DMS79 (cell line): Measurements from ENCODE around the gene CCM2.

Experiments
- DNase-seq: peaks from one replicate; lab custom pipeline; 2025; lab: John Stamatoyannopoulos, UW

CCM2 gene

GRCh38 chr7:45035371-45035770, 35.4 kb downstream of the CCM2 start:
- DNase-seq: no peak

DNA sequence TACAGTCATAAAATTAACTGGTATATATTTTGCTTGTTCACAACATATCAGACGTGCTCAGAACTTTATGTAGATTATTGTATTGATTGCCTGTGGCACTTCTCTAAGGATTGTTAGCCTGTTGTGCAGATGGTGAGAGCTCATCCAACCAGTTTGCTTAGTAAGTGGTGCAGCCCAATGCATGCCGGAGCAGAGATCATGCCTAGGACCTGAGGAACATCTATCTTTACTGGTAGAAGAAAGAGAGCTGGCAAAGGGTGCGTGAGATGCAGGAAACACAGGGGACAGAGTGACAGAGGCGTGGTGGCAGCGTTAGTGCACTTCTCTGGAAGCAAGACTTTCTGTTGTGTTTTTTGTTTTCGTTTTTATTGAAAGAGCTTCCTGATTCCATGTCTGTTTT, 35.9 kb downstream of the CCM2 start:
- no peak for DNase-seq

- DNase-seq: no peak
Measured at GRCh38 chr7:45036317-45036716, 36.3 kb downstream of the CCM2 start.

GRCh38 chr7:45036796-45037195, 36.8 kb downstream of the CCM2 start:
- no peak for DNase-seq

DNA sequence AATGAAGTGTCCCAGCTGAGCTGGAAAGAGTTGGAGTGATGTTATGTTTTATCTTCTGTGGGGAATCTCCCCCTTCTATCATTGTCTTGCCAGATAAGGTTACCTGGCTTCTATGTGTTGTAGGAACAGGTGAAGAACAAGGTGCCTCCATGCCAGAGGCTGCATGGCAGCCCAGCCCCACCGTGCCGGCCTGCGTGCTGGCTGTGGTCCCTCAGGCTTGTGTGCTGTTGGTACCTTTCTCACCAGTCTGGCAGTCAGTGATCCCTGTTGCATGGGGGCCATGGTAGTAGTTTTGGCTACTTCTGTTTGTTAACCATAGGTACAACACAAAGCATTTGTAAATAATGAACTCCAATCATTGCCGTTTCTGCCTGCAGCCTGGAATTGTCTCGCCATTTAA, 37.9 kb downstream of the CCM2 start:
- DNase-seq: no peak

DNA sequence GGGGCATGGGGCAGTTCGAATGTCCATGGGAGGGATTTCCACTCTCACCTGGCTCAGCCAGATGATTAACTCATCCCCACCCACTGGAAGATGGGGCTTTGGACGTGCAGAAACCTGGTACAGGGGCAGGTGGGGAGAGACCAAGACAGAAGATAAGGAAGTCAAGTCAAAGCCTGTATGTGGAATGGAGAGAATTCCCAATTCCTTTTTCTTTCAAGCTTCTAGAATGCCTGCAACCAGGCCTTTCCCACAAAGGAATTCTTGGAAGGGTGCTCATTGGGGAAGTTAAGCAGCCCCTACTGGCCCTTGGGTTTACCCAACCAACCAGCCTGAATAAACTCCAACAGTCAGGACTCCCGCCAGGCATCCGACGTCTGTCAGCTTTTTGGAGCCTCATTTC, 39.1 kb downstream of the CCM2 start:
- no peak for DNase-seq

GRCh38 chr7:45044338-45044737, 44.3 kb downstream of the CCM2 start:
- no peak for DNase-seq

- no peak for DNase-seq
Measured at GRCh38 chr7:45048748-45049147, 48.7 kb downstream of the CCM2 start.

DNA sequence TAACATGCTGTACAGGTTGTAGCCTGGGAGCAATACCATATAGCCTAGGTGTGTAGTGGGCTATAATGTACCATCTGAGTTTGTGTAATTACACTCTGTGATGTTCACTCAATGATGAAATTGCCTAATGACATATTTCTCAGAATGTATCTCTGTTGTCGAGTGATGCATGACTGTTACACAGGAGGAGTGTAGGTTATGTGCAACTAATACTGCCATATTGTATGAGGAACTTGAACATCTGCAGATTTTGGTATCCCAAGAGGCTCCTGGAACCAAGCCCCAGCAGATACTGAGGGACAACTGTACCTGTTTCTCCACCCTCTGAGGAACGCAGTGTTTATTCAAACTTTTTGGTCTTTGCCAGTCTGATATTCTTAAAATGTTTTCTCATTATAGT, 50.2 kb downstream of the CCM2 start:
- DNase-seq: no peak

GRCh38 chr7:45052011-45052410, 52.0 kb downstream of the CCM2 start:
- DNase-seq: peak; percentile 99

DNA sequence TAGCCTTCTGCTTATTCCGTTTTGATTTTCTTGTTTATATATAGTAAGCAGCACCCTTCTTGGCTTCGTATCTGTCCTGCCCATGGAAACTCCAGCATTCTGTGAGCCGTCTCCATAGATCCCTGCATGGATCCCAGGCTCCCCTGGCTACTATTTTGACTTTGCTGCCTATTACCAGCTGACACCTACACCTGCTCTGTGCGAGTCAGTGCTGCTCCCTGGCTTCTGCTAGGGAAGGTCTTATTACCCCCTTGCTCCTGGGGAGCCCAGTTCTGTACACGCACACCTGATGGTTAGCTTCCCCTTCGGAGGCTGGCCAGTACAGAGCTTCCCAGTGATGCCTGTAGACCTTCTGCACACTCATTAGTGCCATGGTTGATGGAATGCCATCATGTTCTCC, 53.4 kb downstream of the CCM2 start:
- no peak for DNase-seq

DNA sequence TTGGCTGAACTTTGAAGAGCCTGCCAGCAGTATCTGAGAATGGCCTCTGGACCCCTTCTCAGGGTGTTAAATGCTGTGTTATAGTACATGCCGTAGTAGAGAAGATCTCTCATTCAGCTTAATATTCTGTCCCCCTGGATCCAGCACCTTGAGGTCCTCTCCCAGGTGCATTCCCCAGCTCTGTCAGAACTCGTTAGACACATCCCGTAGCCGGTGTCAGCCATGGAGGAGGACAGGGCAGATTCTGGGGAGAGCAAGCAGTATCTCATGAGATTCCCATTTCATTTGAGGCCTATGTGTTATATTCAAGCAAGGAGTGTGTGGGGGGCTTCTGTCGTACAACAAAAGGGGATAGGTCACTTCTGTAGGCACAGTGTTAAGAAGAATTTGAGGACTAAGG, 53.9 kb downstream of the CCM2 start:
- DNase-seq: no peak

DNA sequence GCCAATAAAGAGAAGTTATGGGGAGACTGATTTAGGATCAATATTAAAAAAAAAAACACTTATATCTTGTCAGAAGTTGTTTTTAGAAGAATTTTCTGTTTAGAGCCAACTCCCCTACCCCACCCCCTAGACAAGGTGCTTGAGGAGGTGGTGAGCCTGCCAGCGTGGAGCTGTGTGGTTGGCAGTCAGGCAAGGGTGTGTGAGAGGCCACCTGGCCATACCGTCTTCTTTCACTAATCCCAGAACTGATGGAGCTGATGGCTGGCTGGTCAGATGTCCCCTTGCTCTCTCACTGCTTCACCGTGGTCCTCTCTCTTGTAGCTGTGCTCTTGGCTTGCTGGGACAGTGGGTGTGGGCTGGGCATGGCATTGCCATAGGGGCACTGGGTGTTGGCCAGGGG, 54.4 kb downstream of the CCM2 start:
- no peak for DNase-seq

- no peak for DNase-seq
Measured at GRCh38 chr7:45055016-45055415, 55.0 kb downstream of the CCM2 start.

DNA sequence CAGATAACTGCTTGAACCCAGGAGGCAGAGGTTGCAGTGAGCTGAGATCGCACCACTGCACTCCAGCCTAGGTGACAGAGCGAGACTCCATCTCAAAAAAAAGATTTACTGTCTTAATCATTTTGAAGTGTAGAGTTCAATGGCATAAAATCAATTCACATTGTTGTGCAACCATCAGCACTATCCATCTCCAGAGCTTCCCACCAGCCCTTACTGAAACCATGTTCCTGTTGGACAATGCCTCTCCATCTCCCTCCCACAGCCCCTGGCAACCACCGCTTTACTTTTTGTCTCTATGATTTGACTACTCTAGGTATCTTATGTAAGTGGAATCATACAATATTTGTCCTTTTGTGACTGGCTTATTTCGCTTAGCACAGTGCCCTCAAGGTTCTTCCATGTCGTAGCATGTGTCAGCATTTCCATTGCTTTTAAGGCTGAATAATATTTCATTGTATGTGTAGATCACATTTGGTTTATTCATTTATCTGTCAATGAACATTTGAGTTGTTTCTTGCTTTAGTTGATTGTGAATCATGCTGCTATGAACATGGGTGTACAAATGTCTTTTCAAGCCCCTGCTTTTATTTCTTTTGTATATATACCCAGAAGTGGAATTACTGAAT, 55.7 kb downstream of the CCM2 start:
- DNase-seq: no peak

DNA sequence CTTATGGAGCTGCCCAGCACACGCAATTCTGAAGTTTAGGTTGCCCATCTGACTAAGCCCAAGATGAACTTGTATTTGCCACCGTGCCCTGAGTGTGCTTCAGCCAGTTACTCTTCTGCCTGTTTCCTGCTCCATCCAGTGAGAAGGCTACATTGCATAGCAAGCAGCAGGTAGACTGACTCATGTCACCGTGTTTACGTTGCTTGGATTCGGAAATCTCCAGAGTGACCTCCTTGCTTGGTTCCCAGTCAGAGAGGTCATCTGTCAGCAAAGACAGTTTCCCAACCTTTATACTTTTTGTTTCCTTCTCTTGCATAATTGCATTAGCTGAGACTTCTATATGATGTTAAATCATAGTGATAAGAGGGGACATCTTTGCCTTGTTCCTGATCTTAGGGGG, 57.9 kb downstream of the CCM2 start:
- DNase-seq: no peak

DNA sequence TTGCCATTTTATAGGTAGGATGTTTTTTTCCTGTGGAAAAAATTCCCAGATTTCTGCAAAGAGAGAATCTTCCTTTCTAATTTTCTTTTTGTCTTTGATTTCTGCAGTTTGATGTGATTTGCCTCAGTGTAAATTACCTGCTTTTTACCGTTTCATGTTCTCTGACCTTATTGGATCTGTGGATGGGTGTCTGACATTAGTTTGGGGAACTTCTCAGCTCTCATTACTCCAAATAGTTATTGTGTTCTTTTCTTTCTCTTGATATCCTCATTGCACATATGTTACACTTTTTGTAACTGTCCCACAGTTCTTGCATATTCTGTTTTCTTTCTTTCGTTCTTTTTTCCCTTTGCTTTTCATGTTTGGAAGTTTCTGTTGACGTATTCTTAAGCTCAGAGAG, 60.3 kb downstream of the CCM2 start:
- no peak for DNase-seq

GRCh38 chr7:45061352-45061751, 61.4 kb downstream of the CCM2 start:
- no peak for DNase-seq

DNA sequence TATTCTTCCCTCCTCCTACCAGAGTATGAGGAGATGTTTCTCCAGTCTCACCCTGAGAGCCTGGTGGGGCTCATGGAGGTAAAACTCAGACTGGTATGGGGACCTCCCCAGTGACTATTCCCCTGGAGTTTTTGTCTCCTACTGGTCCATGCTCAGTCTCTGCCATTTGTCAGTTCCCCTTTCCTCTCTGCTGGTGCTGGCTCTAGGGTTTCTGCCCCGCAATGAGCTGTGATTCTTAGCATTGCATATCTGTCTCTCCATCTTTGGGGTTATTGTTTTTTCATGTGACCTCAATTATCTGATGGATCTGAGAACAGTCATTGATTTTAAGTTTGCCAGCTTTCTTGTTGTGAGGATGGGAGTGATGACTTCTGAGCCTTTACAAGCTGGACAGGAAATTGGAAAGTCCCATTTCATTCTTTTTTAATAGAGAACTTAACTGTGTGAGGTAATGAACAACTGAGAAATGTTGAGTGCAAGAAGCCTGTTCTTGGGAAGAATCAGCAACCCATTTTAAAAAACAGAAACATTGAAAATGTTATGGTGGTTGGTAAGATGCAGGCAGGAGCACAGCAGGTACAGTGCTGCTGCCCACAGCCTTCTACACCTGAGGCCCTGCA, 61.9 kb downstream of the CCM2 start:
- DNase-seq: no peak

DNA sequence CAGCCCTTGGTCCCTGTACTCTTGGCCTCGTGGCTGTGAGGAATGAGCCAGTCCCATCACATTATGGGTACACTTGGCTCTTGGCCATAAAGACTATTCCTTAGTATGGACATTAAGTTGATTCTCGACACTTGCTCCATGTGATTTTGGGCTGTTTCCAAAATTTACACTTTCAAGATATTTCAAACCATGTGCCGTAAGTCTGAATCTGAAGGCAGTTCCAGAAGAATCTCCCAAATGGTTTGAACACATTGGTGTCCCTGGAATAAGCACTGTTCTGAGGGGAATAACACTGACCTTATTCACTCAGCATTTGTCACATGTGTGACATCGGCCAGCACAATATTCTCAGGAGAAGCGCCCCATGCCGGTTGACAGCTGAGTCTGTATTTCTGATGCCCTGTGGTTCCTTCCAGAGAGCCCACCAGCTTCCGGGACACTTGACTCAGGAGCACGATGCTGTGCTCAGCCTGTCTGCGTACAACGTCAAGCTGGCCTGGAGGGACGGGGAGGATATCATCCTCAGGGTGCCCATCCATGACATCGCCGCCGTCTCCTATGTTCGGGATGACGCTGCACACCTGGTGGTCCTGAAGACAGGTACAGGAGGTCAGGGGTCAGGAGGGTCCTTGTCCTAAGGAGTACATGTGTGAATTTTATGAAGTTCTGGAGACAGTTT, 64.2 kb downstream of the CCM2 start:
- no peak for DNase-seq

GRCh38 chr7:45065031-45065995, 65.3 kb downstream of the CCM2 start:
- peak; percentile 54 for DNase-seq

DNA sequence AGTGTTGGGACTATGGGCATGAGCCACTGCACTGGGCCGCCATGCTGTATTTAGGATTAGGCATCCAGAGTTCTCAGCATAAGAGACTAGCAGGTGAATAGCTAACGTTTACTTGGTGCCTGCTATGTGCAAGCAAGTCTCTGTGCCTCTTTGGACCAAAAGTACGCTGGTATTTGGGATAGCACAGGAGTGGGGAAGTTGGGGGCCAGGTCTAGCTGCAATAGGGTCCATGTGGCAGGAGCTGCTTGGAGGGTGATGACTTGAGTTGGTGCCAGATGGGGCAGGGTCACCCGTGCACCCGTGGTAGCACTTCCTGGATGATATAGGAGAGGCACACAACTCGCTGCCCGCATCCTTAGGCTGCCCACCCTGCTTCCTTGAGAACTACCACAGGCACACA, 66.4 kb downstream of the CCM2 start:
- DNase-seq: no peak

- no peak for DNase-seq
Measured at GRCh38 chr7:45067582-45067981, 67.6 kb downstream of the CCM2 start.
